Measurements from ENCODE around the gene FKBP8. TPM values are rescaled to one million over a fixed set of nuclear protein-coding genes. Genes with fewer than 3 reads are reported as not detected.

Gene FKBP8
- total and polyA plus RNA-seq, 7 donors: 200 to 456 (median 366) TPM

DNA sequence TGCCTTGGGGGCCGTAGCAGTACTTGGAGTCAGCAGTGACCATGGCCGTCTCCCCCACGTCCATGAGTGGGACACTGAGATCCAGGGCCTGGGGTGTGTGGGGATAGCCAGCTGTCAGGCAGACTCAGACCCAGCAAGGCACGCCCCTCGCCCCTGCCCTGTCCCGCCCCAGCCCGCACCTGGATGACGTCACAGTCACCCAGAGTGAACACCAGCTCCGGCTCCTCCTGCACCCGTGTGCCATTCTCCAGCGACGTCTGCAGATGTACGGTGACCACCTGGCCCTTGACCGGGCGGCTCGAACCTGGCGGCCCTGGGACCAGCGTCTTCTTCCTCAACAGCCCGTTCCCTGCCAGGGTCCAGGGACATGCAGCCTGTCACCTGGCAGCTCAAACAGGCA is 4.0 kb downstream of the FKBP8 start:
- peaks cover 23 to 70% (median 28%) of the 10 kb centered on the region in 4 donors for H3K36me3 ChIP-seq
- TF ChIP-seq EP300 (IDR thresholded peaks at IDR 0.05) (no peak), POLR2A (IDR thresholded peaks at IDR 0.05) (no peak), POLR2AphosphoS5 (IDR thresholded peaks at IDR 0.05) (no peak)
- TF ChIP-seq, protein P1, sequence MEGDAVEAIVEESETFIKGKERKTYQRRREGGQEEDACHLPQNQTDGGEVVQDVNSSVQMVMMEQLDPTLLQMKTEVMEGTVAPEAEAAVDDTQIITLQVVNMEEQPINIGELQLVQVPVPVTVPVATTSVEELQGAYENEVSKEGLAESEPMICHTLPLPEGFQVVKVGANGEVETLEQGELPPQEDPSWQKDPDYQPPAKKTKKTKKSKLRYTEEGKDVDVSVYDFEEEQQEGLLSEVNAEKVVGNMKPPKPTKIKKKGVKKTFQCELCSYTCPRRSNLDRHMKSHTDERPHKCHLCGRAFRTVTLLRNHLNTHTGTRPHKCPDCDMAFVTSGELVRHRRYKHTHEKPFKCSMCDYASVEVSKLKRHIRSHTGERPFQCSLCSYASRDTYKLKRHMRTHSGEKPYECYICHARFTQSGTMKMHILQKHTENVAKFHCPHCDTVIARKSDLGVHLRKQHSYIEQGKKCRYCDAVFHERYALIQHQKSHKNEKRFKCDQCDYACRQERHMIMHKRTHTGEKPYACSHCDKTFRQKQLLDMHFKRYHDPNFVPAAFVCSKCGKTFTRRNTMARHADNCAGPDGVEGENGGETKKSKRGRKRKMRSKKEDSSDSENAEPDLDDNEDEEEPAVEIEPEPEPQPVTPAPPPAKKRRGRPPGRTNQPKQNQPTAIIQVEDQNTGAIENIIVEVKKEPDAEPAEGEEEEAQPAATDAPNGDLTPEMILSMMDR (IDR thresholded peaks at IDR 0.05): no peak
- H3K27me3 ChIP-seq: no peaks in the 10 kb centered on the region
- DNase-seq: no peak
- 95% methylated on average over 19 of the region's 19 CpGs for WGBS, 2 donors
- intact Hi-C loops (cut with DNase I): no loop called here
- H3K9me3 ChIP-seq: no peaks in the 10 kb centered on the region
- H3K4me1 ChIP-seq: peaks cover 0 to 18% (median 13%) of the 10 kb centered on the region in 4 donors
- no peak overlapping the region for H3K4me3 ChIP-seq
- H3K27ac ChIP-seq: no peak overlapping the region

DNA sequence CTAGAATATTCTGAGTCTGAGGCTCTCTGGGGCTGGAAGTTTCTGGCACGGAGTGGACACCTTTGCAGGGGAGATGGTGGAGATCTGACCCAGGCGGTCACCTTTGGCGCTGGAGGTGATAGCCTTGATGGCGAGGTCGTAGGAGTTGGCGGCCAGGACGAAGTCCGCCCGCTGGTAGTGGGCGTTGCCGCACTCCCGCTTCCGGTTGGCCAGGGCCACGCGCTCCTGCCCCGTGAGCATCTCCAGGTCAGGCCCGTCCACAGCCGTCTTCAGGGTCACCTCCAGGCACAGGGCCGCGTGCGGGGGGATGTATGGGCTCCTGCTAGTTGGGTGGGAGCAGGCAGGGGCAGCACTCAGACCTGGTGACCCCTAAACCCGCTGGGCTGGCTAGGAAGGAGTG is 5.3 kb downstream of the FKBP8 start:
- no peak for TF ChIP-seq POLR2AphosphoS5 (IDR thresholded peaks at IDR 0.05)
- TF ChIP-seq, protein P1 (IDR thresholded peaks at IDR 0.05): no peak
- TF ChIP-seq EP300 (IDR thresholded peaks at IDR 0.05): no peak
- no peak for TF ChIP-seq POLR2A (IDR thresholded peaks at IDR 0.05)
- no peaks in the 10 kb centered on the region for H3K9me3 ChIP-seq
- H3K27me3 ChIP-seq: no peaks in the 10 kb centered on the region
- 92 to 93% methylated on average over 22 of the region's 22 CpGs for WGBS, 2 donors
- intact Hi-C loops (cut with DNase I): no loop called here
- no peak overlapping the region for H3K27ac ChIP-seq
- peaks cover 25 to 78% (median 32%) of the 10 kb centered on the region in 4 donors for H3K36me3 ChIP-seq
- DNase-seq: no peak
- no peak overlapping the region for H3K4me3 ChIP-seq
- H3K4me1 ChIP-seq: peaks cover 0 to 12% (median 6%) of the 10 kb centered on the region in 4 donors

DNA sequence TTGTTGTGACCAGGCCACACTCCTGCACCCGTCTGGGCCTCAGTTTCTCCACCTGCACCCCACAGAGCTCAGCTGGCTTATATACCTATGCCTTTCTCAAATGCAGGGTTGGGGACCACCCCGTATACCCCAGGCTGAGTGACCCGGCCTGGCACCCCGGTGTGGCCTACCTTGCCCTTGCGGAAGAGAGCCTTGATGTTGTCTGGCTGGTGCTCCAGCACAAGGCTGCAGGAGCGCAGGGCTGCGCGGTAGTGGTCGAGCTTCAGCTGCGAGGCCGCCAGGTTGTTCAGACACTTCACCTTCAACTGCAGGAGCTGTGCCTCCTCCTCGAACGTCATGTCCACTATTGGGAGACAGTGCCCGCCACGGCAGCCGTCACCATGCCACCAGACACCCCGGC is 5.9 kb downstream of the FKBP8 start:
- peaks cover 0 to 11% (median 5%) of the 10 kb centered on the region in 4 donors for H3K4me1 ChIP-seq
- no peak for DNase-seq
- no peak overlapping the region for H3K4me3 ChIP-seq
- TF ChIP-seq POLR2AphosphoS5 (IDR thresholded peaks at IDR 0.05) (no peak), POLR2A (IDR thresholded peaks at IDR 0.05) (no peak), EP300 (IDR thresholded peaks at IDR 0.05) (no peak)
- TF ChIP-seq, protein P1 (IDR thresholded peaks at IDR 0.05): no peak
- H3K9me3 ChIP-seq: no peaks in the 10 kb centered on the region
- H3K27ac ChIP-seq: no peak overlapping the region
- peaks cover 32 to 85% (median 39%) of the 10 kb centered on the region in 4 donors for H3K36me3 ChIP-seq
- no peaks in the 10 kb centered on the region for H3K27me3 ChIP-seq
- intact Hi-C loops (cut with DNase I): no loop called here
- 97% methylated on average over 17 of the region's 17 CpGs for WGBS, 2 donors

DNA sequence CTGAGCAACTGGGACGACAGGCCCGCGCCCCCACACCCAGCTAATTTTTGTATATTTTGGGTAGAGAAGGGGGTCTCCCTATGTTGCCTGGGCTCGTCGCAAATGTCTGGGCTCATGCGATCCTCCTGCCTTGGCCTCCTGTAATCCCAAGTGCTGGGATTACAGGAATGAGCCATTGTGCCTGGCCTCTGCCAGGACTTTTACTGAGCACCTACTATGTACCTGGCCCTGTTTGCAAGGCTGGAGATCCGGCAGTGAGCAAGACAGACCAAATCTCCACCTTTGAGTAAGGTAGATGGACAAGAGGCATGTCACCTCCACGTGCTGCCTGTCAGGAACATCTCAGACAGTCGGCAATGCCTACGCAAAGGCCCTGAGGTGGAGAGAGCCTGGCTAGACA is 6.9 kb downstream of the FKBP8 start:
- 95 to 97% methylated on average over 10 of the region's 10 CpGs for WGBS, 2 donors
- Histone ChIP-seq H3K27me3 (no peaks in the 10 kb centered on the region), H3K36me3 (peaks cover 41 to 92% (median 46%) of the 10 kb centered on the region in 4 donors), H3K9me3 (no peaks in the 10 kb centered on the region), H3K27ac (no peak overlapping the region), H3K4me3 (no peak overlapping the region), H3K4me1 (peaks cover 0 to 2% (median 0%) of the 10 kb centered on the region in 4 donors)
- DNase-seq: no peak
- TF ChIP-seq POLR2A (IDR thresholded peaks at IDR 0.05) (no peak), POLR2AphosphoS5 (IDR thresholded peaks at IDR 0.05) (no peak), EP300 (IDR thresholded peaks at IDR 0.05) (no peak)
- TF ChIP-seq, protein P1 (IDR thresholded peaks at IDR 0.05): no peak
- intact Hi-C loops (cut with DNase I): no loop called here

DNA sequence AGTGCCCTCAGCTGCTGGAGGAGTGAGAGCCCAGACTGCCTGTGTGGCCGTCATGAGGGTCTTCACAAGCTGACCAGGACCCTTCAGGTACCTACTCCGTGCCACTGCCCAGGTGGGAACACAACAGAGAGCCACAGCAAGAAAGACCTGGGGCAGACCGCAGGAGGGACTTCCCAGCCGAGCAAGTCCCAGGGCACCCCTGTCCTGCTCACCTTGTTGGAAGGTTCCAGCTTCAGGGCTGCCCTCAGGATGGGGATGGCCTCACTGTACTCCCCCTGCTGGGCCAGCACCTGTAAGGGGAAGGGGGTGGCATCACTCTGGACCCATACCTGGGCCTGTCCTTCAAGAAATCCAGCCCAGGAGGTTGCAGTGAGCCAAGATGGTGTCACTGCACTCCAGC is 10.3 kb downstream of the FKBP8 start:
- no peaks in the 10 kb centered on the region for H3K27me3 ChIP-seq
- peaks cover 23 to 68% (median 38%) of the 10 kb centered on the region in 4 donors for H3K36me3 ChIP-seq
- 95 to 97% methylated on average over 4 of the region's 4 CpGs for WGBS, 2 donors
- no peaks in the 10 kb centered on the region for H3K9me3 ChIP-seq
- DNase-seq: no peak
- intact Hi-C loops (cut with DNase I): no loop called here
- H3K27ac ChIP-seq: no peak overlapping the region
- TF ChIP-seq POLR2AphosphoS5 (IDR thresholded peaks at IDR 0.05) (no peak), POLR2A (IDR thresholded peaks at IDR 0.05) (no peak), EP300 (IDR thresholded peaks at IDR 0.05) (no peak)
- TF ChIP-seq, protein P1 (IDR thresholded peaks at IDR 0.05): no peak
- H3K4me1 ChIP-seq: no peaks in the 10 kb centered on the region
- H3K4me3 ChIP-seq: no peak overlapping the region

All from sigmoid colon (tissue), 7 donors.